HG03159 (cell line): ENCODE measurements around the gene GRIA4.
A peak's percentile ranks its signal among the peaks of the same experiment; 100 is the strongest.
"Not testable (repeated sequence)": the region's sequence is repeated elsewhere in the genome, so short reads cannot be mapped to it uniquely, and the experiment has no call there.

Experiments used
- ATAC-seq: cut with Tn5 transposase; IDR thresholded peaks from one replicate; pipeline ENCODE4 v1.9.1; 2021; ENCODE audit warnings: mild to moderate bottlenecking, moderate library complexity; ENCODE audit not compliant: unreplicated experiment

GRIA4 gene

GRCh38 chr11:105856954-105857353, 247.1 kb downstream of the GRIA4 start:
- no peak for ATAC-seq

GRCh38 chr11:105857728-105858127, 247.9 kb downstream of the GRIA4 start:
- no peak for ATAC-seq

- no peak for ATAC-seq
These were observed 249.0 kb downstream of the GRIA4 start for GRCh38 chr11:105858841-105859240.

GRCh38 chr11:105860105-105860504, 250.2 kb downstream of the GRIA4 start:
- no peak for ATAC-seq

- no peak for ATAC-seq
These were observed 251.4 kb downstream of the GRIA4 start for GRCh38 chr11:105861225-105861624.

- ATAC-seq = peak; percentile 72
These were observed 253.0 kb downstream of the GRIA4 start for GRCh38 chr11:105862736-105863367.

GRCh38 chr11:105863523-105863922, 253.7 kb downstream of the GRIA4 start:
- no peak for ATAC-seq

- ATAC-seq = no peak
These were observed 257.9 kb downstream of the GRIA4 start for GRCh38 chr11:105867742-105868141.

GRCh38 chr11:105868762-105869285, 259.0 kb downstream of the GRIA4 start:
- ATAC-seq = no peak

GRCh38 chr11:105870516-105871113, 260.7 kb downstream of the GRIA4 start:
- ATAC-seq = no peak

GRCh38 chr11:105878510-105878909, 268.6 kb downstream of the GRIA4 start:
- ATAC-seq = no peak

GRCh38 chr11:105878927-105879326, 269.1 kb downstream of the GRIA4 start:
- not testable (repeated sequence) for ATAC-seq

- no peak for ATAC-seq
These were observed 271.2 kb downstream of the GRIA4 start for GRCh38 chr11:105881027-105881426.

GRCh38 chr11:105884436-105884835, 274.6 kb downstream of the GRIA4 start:
- ATAC-seq = no peak

- ATAC-seq = no peak
These were observed 281.8 kb downstream of the GRIA4 start for GRCh38 chr11:105891685-105892084.

- ATAC-seq = no peak
These were observed 287.3 kb downstream of the GRIA4 start for GRCh38 chr11:105897161-105897560.

- no peak for ATAC-seq
These were observed 289.9 kb downstream of the GRIA4 start for GRCh38 chr11:105899772-105900171.

- no peak for ATAC-seq
These were observed 290.7 kb downstream of the GRIA4 start for GRCh38 chr11:105900515-105901035.

- ATAC-seq = no peak
These were observed 293.2 kb downstream of the GRIA4 start for GRCh38 chr11:105903113-105903512.

GRCh38 chr11:105906517-105906916, 296.6 kb downstream of the GRIA4 start:
- ATAC-seq = no peak

GRCh38 chr11:105907319-105907718, 297.4 kb downstream of the GRIA4 start:
- no peak for ATAC-seq

- ATAC-seq = no peak
These were observed 300.3 kb downstream of the GRIA4 start for GRCh38 chr11:105910095-105910715.
